Gastrocnemius medialis (tissue), 4 donors: ENCODE measurements around the gene SMAD6.

ENCODE experiments used
- CTCF ChIP-seq, 5 experiments: fragments of 450-650 bp in 3 of 5; fragments of 200-600 bp in 2 of 5; sonication (generic) in 2 of 5; IDR thresholded peaks in 4 of 5; conservative IDR thresholded peaks in 1 of 5; 1 replicate in 4 of 5; 2 replicates in 1 of 5; pipeline ENCODE4 v1.5.1; 2016 to 2019; ENCODE audit warnings: antibody characterized with exemption in 5 of 5, mild to moderate bottlenecking in 3 of 5, moderate library complexity in 3 of 5
- POLR2A ChIP-seq, 2 donors: fragments of 450-650 bp; IDR thresholded peaks; one replicate each; pipeline ENCODE4 v1.6.1; 2017; ENCODE audit warnings: antibody characterized with exemption in 2 of 2, mild to moderate bottlenecking in 2 of 2, moderate library complexity in 2 of 2

- no peak for TF ChIP-seq CTCF (IDR thresholded peaks at IDR 0.05 in 4 of 5, conservative IDR thresholded peaks at IDR 0.05 in 1 of 5)
- TF ChIP-seq POLR2A (IDR thresholded peaks at IDR 0.05) = no peak
These were observed 84.9 kb downstream of the SMAD6 start for GRCh38 chr15:66786708-66787488.
